PC-9 (cell line): ENCODE results near the gene NOG. TPM values are rescaled to one million over a fixed set of nuclear protein-coding genes. Genes with fewer than 3 reads are reported as not detected.
A peak's percentile ranks its signal among the peaks of the same experiment; 100 is the strongest.

Source experiments
- BruUV-seq: library from RNA; stranded (reverse); fragments of 400-500 nt; replicated peaks from 2 replicates; lab custom pipeline; 2021; lab: Mats Ljungman, UMichigan
- CTCF ChIA-PET: fragments of 300-600 bp; sonication (Branson Sonifier 250); formaldehyde crosslinking; loops from one replicate; lab custom pipeline; 2022; ENCODE audit warnings: antibody characterized with exemption; lab: Charles Lee
- POLR2A ChIA-PET: fragments of 300-600 bp; sonication (Branson Sonifier 250); formaldehyde crosslinking; loops from one replicate; lab custom pipeline; 2022; ENCODE audit warnings: antibody characterized with exemption; ENCODE audit not compliant: unreplicated experiment; lab: Charles Lee
- DNase-seq, 2 experiments: peaks; one replicate each; pipeline versions ENCODE4 v3.0.0 to v3.0.0-alpha.2; 2015 to 2022; ENCODE audit warnings: mixed read lengths in 1 of 2
- H2AFZ ChIP-seq: fragments of 200-600 bp; sonication (generic); 2 replicates; pipeline ENCODE4 v1.8.1; 2017; ENCODE audit warnings: antibody characterized with exemption
- H3F3A ChIP-seq: fragments of 200-600 bp; sonication (generic); 2 replicates; pipeline ENCODE4 v1.8.1; 2017; ENCODE audit warnings: antibody characterized with exemption, mild to moderate bottlenecking, low read depth; ENCODE audit not compliant: insufficient read depth
- H3K27ac ChIP-seq: fragments of 200-600 bp; sonication (generic); 2 replicates; pipeline ENCODE4 v1.6.1; 2016; ENCODE audit warnings: mixed run types
- H3K27me3 ChIP-seq: fragments of 200-600 bp; sonication (generic); 2 replicates; pipeline ENCODE4 v1.6.1; 2016; ENCODE audit warnings: low read depth, mixed run types; ENCODE audit not compliant: insufficient read depth
- H3K36me3 ChIP-seq: fragments of 200-600 bp; sonication (generic); 2 replicates; pipeline ENCODE4 v1.6.1; 2016; ENCODE audit warnings: low read depth, mixed run types
- H3K4me1 ChIP-seq: fragments of 200-600 bp; sonication (generic); replicated peaks from 2 replicates; pipeline ENCODE4 v1.6.1; 2016; ENCODE audit warnings: mixed run types; ENCODE audit not compliant: insufficient read depth
- H3K4me2 ChIP-seq: fragments of 200-600 bp; sonication (generic); 2 replicates; pipeline ENCODE4 v1.6.1; 2017; ENCODE audit warnings: mixed run types
- H3K4me3 ChIP-seq: fragments of 200-600 bp; sonication (generic); 2 replicates; pipeline ENCODE4 v1.6.1; 2016; ENCODE audit warnings: mixed run types
- H3K79me2 ChIP-seq: fragments of 200-600 bp; sonication (generic); 2 replicates; pipeline ENCODE4 v1.6.1; 2017; ENCODE audit warnings: low read depth, mixed run types
- H3K9me2 ChIP-seq: fragments of 200-600 bp; sonication (generic); 2 replicates; pipeline ENCODE4 v1.8.1; 2017; ENCODE audit warnings: mild to moderate bottlenecking; ENCODE audit not compliant: insufficient read depth
- H3K9me3 ChIP-seq: fragments of 200-600 bp; sonication (generic); 2 replicates; pipeline ENCODE4 v1.8.1; 2016; ENCODE audit warnings: low read depth; ENCODE audit not compliant: insufficient read depth
- H4K20me1 ChIP-seq: fragments of 200-600 bp; sonication (generic); 2 replicates; pipeline ENCODE4 v1.8.1; 2017; ENCODE audit not compliant: insufficient read depth
- EZH2 ChIP-seq: fragments of 200-600 bp; sonication (generic); IDR thresholded peaks from 2 replicates; pipeline ENCODE4 v1.8.0; 2017; ENCODE audit warnings: antibody characterized with exemption, low read depth
- intact Hi-C: fragments of 100-400 bp; cut with micrococcal nuclease; formaldehyde crosslinking; loops from one replicate; pipeline ENCODE4 v1.10.0; 2022; ENCODE audit not compliant: unreplicated experiment
- total RNA-seq: library from RNA; stranded (reverse); gene quantifications from 2 replicates; pipeline ENCODE4 v1.2.3, GENCODE V29; 2021
- TF ChIP-seq, protein P1 (sequence below): fragments of 200-600 bp; sonication (generic); conservative IDR thresholded peaks from 2 replicates; pipeline ENCODE4 v1.6.1; 2017; ENCODE audit warnings: mixed run types, antibody characterized with exemption, mild to moderate bottlenecking, moderate library complexity

The NOG gene
- total RNA-seq, 1 experiment from 2014 or later: 4.8 TPM

DNA sequence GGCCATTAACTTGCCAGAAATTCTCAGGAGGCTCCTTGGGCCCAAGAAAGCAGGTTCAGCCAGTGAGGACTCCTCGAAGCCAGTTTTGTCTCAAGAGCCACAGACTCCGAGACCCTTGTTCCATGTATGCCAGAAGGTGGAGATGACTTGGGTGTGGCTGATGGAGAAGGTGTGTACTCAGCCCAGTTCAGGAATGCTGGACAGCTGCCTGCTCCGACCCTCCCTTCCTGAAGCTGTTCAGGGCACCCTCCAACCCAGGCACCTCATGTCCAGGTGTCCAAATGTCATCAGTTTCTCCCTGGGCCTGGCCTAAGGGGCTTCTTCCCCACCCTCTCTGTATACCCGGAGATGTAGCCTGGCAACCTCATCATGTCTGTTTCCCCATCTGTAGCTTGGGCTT, 40.2 kb downstream of the NOG start:
- DNase-seq: no peak
- no peak overlapping the region for H3K4me2 ChIP-seq
- H3K36me3 ChIP-seq: no peaks in the 10 kb centered on the region
- ChIA-PET CTCF (interaction anchor here (0.6 kb wide), 1 partner anchor 9 kb away, joined by 3 read pairs; no protein-coding TSS in a partner anchor), POLR2A (no interaction called here)
- H3K9me3 ChIP-seq: no peaks in the 10 kb centered on the region
- H3K27me3 ChIP-seq: no peaks in the 10 kb centered on the region
- intact Hi-C loops: no loop called here
- no peak overlapping the region for H2AFZ ChIP-seq
- TF ChIP-seq EZH2: no peak
- TF ChIP-seq, protein P1, sequence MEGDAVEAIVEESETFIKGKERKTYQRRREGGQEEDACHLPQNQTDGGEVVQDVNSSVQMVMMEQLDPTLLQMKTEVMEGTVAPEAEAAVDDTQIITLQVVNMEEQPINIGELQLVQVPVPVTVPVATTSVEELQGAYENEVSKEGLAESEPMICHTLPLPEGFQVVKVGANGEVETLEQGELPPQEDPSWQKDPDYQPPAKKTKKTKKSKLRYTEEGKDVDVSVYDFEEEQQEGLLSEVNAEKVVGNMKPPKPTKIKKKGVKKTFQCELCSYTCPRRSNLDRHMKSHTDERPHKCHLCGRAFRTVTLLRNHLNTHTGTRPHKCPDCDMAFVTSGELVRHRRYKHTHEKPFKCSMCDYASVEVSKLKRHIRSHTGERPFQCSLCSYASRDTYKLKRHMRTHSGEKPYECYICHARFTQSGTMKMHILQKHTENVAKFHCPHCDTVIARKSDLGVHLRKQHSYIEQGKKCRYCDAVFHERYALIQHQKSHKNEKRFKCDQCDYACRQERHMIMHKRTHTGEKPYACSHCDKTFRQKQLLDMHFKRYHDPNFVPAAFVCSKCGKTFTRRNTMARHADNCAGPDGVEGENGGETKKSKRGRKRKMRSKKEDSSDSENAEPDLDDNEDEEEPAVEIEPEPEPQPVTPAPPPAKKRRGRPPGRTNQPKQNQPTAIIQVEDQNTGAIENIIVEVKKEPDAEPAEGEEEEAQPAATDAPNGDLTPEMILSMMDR: no peak
- H3K79me2 ChIP-seq: no peaks in the 10 kb centered on the region
- peaks cover 22% of the 10 kb centered on the region for H3K4me1 ChIP-seq
- H3F3A ChIP-seq: peaks cover 17% of the 10 kb centered on the region; the same call in 1 of the 2 replicates
- no TSS peak for BruUV-seq
- H3K9me2 ChIP-seq: no peaks in the 10 kb centered on the region
- H4K20me1 ChIP-seq: no peaks in the 10 kb centered on the region
- no peak overlapping the region for H3K27ac ChIP-seq
- H3K4me3 ChIP-seq: no peak overlapping the region

DNA sequence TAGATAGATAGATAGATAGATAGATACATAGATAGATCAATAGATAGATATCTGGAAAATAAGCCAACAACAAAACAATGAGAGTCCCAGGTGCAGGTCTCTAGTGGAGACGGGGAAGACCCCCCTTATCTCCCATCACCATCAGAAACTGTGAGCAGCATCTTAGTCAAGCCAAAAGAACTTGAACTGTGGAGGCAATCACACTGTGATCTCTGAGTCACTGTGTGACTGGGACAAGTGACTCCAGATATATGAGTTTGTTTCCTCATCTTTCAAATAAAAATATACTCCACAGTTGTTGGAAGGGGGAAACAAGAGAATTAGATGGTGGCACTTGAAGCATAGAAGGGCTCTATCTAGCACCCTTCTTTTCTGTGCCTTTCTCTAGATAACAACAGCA, 42.1 kb downstream of the NOG start:
- Histone ChIP-seq H3K4me1 (peaks cover 22% of the 10 kb centered on the region), H3K79me2 (no peaks in the 10 kb centered on the region), H3K27ac (peak overlapping the region; percentile 40), H3K9me3 (no peaks in the 10 kb centered on the region), H3K4me3 (no peak overlapping the region), H4K20me1 (no peaks in the 10 kb centered on the region), H3K4me2 (peak overlapping the region; percentile 37), H3K36me3 (no peaks in the 10 kb centered on the region), H3K9me2 (no peaks in the 10 kb centered on the region), H3F3A (peaks cover 17% of the 10 kb centered on the region; the same call in 1 of the 2 replicates), H2AFZ (no peak overlapping the region), H3K27me3 (no peaks in the 10 kb centered on the region)
- ChIA-PET CTCF (interaction anchor here (0.7 kb wide), 1 partner anchor 27 kb away, joined by 6 read pairs; no protein-coding TSS in a partner anchor), POLR2A (interaction anchor here (0.6 kb wide), 1 partner anchor 919 kb away, joined by 3 read pairs; no protein-coding TSS in a partner anchor)
- DNase-seq: peak in 1 of 2 experiments; percentile 79
- intact Hi-C loops: no loop called here
- BruUV-seq: no TSS peak
- TF ChIP-seq EZH2: no peak
- TF ChIP-seq, protein P1: no peak

DNA sequence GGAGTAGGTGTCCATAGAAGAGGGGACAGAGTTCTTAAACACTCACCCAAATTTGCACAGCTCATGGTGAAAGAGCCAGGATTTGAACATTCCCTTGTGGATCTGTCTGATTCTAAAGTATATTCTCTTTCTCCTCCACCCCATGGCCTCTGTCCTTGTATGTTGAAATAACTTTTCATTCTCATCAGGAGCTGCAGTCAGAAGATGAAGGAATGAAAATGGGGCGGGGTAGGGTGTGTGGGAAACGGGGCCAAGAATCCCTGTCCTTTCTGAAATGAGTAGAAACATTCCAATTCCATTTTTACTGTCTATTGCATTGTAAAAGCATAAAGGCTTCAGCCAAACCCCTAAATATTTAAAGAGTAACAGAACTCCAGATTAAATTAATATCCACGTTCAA, 42.8 kb downstream of the NOG start:
- Histone ChIP-seq H3K4me1 (peaks cover 22% of the 10 kb centered on the region), H3F3A (peaks cover 17% of the 10 kb centered on the region; the same call in 1 of the 2 replicates), H3K79me2 (no peaks in the 10 kb centered on the region), H3K27me3 (no peaks in the 10 kb centered on the region), H3K27ac (peak overlapping the region; percentile 40), H2AFZ (no peak overlapping the region), H3K9me3 (no peaks in the 10 kb centered on the region), H3K36me3 (no peaks in the 10 kb centered on the region), H3K9me2 (no peaks in the 10 kb centered on the region), H3K4me2 (peak overlapping the region; percentile 37), H3K4me3 (no peak overlapping the region), H4K20me1 (no peaks in the 10 kb centered on the region)
- TF ChIP-seq, protein P1: no peak
- no peak for TF ChIP-seq EZH2
- intact Hi-C loops: no loop called here
- ChIA-PET POLR2A (interaction anchor here (0.6 kb wide), 1 partner anchor 918 kb away, joined by 3 read pairs; no protein-coding TSS in a partner anchor), CTCF (no interaction called here)
- no TSS peak for BruUV-seq
- peak in 1 of 2 experiments; percentile 55 for DNase-seq
